GM23338 (cell line): ENCODE results near the gene VIPAS39. TPM values are rescaled to one million over a fixed set of nuclear protein-coding genes. Genes with fewer than 3 reads are reported as not detected.
A peak's percentile ranks its signal among the peaks of the same experiment; 100 is the strongest.
"Not testable (repeated sequence)": the region's sequence is repeated elsewhere in the genome, so short reads cannot be mapped to it uniquely, and the experiment has no call there.

Experiments
- ATAC-seq: fragments of 200-7000 bp; cut with Tn5 transposase; 3 replicates; pipeline ENCODE4 v1.9.1; 2020
- DNase-seq: peaks from one replicate; pipeline ENCODE4 v3.0.0-alpha.2; 2015; ENCODE audit warnings: low spot score
- H2AFZ ChIP-seq: fragments of 200-600 bp; sonication (generic); 2 replicates; pipeline ENCODE4 v1.8.0; 2016; ENCODE audit warnings: antibody characterized with exemption, mild to moderate bottlenecking, moderate library complexity
- H3F3A ChIP-seq: fragments of 200-600 bp; sonication (generic); replicated peaks from 2 replicates; pipeline ENCODE4 v1.8.0; 2017; ENCODE audit warnings: antibody characterized with exemption, mixed run types, low read depth
- H3K27ac ChIP-seq: fragments of 200-600 bp; sonication (generic); 2 replicates; pipeline ENCODE4 v1.6.1; 2016; ENCODE audit warnings: low read depth
- H3K27me3 ChIP-seq: fragments of 200-600 bp; sonication (generic); 2 replicates; pipeline ENCODE4 v1.8.0; 2016; ENCODE audit warnings: mild to moderate bottlenecking, mixed run types, moderate library complexity; ENCODE audit not compliant: insufficient read depth
- H3K36me3 ChIP-seq: fragments of 200-600 bp; sonication (generic); 2 replicates; pipeline ENCODE4 v1.8.0; 2016; ENCODE audit warnings: mild to moderate bottlenecking; ENCODE audit not compliant: insufficient read depth
- H3K4me1 ChIP-seq: fragments of 200-600 bp; sonication (generic); 2 replicates; pipeline ENCODE4 v1.8.0; 2016; ENCODE audit warnings: mild to moderate bottlenecking, moderate library complexity; ENCODE audit not compliant: insufficient read depth
- H3K4me2 ChIP-seq: fragments of 200-600 bp; sonication (generic); 2 replicates; pipeline ENCODE4 v1.7.1; 2017; ENCODE audit warnings: mixed run types
- H3K4me3 ChIP-seq: fragments of 200-600 bp; sonication (generic); 2 replicates; pipeline ENCODE4 v1.6.1; 2016; ENCODE audit warnings: mixed run types
- H3K79me2 ChIP-seq: fragments of 200-600 bp; sonication (generic); replicated peaks from 2 replicates; pipeline ENCODE4 v1.8.0; 2017; ENCODE audit warnings: mild to moderate bottlenecking; ENCODE audit not compliant: insufficient read depth
- H3K9me2 ChIP-seq: fragments of 200-600 bp; sonication (generic); 2 replicates; pipeline ENCODE4 v1.8.0; 2017; ENCODE audit not compliant: insufficient read depth
- H4K20me1 ChIP-seq: fragments of 200-600 bp; sonication (generic); replicated peaks from 2 replicates; pipeline ENCODE4 v1.8.0; 2017; ENCODE audit warnings: mild to moderate bottlenecking; ENCODE audit not compliant: insufficient read depth
- H3K27ac Mint-ChIP-seq: 2 replicates; pipeline ENCODE4 v1.8.0; 2020; ENCODE audit warnings: inconsistent platforms, mild to moderate bottlenecking, moderate library complexity, mixed read lengths
- H3K27me3 Mint-ChIP-seq: 3 replicates; pipeline ENCODE4 v1.8.0; 2022; ENCODE audit warnings: low read depth, mild to moderate bottlenecking, moderate library complexity, mixed read lengths, inconsistent platforms; ENCODE audit not compliant: insufficient read depth, poor library complexity
- H3K36me3 Mint-ChIP-seq: 3 replicates; pipeline ENCODE4 v1.8.0; 2021; ENCODE audit warnings: low read depth, mild to moderate bottlenecking, inconsistent platforms, moderate library complexity, mixed read lengths
- H3K4me1 Mint-ChIP-seq: 3 replicates; pipeline ENCODE4 v1.8.0; 2020; ENCODE audit warnings: mild to moderate bottlenecking, inconsistent platforms, mixed read lengths
- H3K4me3 Mint-ChIP-seq: 3 replicates; pipeline ENCODE4 v1.8.0; 2021; ENCODE audit warnings: moderate library complexity, mild to moderate bottlenecking, inconsistent platforms, mixed read lengths
- H3K9me3 Mint-ChIP-seq: 3 replicates; pipeline ENCODE4 v1.8.0; 2020; ENCODE audit warnings: moderate library complexity, mild to moderate bottlenecking, inconsistent platforms, mixed read lengths
- JUNB ChIP-seq: IDR thresholded peaks from one replicate; pipeline ENCODE4 v1.6.1; 2016; ENCODE audit warnings: antibody characterized with exemption; ENCODE audit not compliant: unreplicated experiment
- ZNF114 ChIP-seq: fragments of 250-450 bp; sonication (Bioruptor Pico); IDR thresholded peaks from 2 replicates; pipeline ENCODE4 v1.5.0; 2020; ENCODE audit warnings: mild to moderate bottlenecking, moderate library complexity
- polyA plus RNA-seq: library from polyadenylated mRNA; unstranded; fragments of >200 nt; fragmentation: Nextera tagmentation; extraction: Ambion mirVana; gene quantifications from 2 replicates; pipeline ENCODE4 v1.2.1, GENCODE V29; 2016
- total RNA-seq: library from RNA; depleted of rRNA; stranded (reverse); fragments of >200 nt; shearing (Covaris generic); gene quantifications from 2 replicates; pipeline ENCODE4 v1.2.3, GENCODE V29; 2014
- TF ChIP-seq, protein P1 (sequence below): IDR thresholded peaks from 2 replicates; pipeline ENCODE4 v1.6.1; 2016; ENCODE audit warnings: antibody characterized with exemption
- TF ChIP-seq, protein P2 (sequence below), 2 experiments: fragments of 200-600 bp in 1 of 2; sonication (generic) in 1 of 2; conservative IDR thresholded peaks; 2 replicates each; pipeline versions ENCODE4 v1.5.1 to v1.6.1; 2016 to 2017; ENCODE audit warnings: antibody characterized with exemption in 2 of 2, low read depth in 2 of 2, mild to moderate bottlenecking in 2 of 2, moderate library complexity in 1 of 2
- TF ChIP-seq, protein P3 (sequence below): fragments of 250-450 bp; sonication (Bioruptor Pico); IDR thresholded peaks from 2 replicates; pipeline ENCODE4 v1.5.0; 2020; ENCODE audit warnings: mild to moderate bottlenecking, moderate library complexity

VIPAS39 gene
- total and polyA plus RNA-seq, 2 experiments from 2014 or later: 9.4 to 21.8 TPM

DNA sequence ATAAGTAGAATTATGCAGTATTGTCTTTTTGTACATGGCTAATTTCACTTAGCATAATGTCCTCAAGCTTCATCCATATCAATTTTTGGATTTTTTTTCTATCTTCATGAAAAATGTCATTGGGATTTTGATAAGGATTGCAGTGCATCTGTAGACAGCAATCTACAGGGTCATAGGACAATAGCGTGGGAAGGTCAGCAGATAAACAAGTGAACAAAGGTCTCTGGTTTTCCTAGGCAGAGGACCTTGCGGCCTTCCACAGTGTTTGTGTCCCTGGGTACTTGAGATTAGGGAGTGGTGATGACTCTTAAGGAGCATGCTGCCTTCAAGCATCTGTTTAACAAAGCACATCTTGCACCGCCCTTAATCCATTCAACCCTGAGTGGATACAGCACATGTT lies 41.3 kb downstream of the VIPAS39 start:
- not testable (repeated sequence) for H3K27ac ChIP-seq, H3K4me2 ChIP-seq, H4K20me1 ChIP-seq, H3K36me3 ChIP-seq, H2AFZ ChIP-seq, H3K9me2 ChIP-seq, H3K4me1 Mint-ChIP-seq, H3K27ac Mint-ChIP-seq, ATAC-seq, H3K4me3 Mint-ChIP-seq, H3K4me3 ChIP-seq, DNase-seq, H3K27me3 ChIP-seq, H3K79me2 ChIP-seq, H3K4me1 ChIP-seq, H3K27me3 Mint-ChIP-seq, H3F3A ChIP-seq
- H3K36me3 Mint-ChIP-seq: peaks cover 26% of the 10 kb centered on the region
- H3K9me3 Mint-ChIP-seq: peaks cover 22% of the 10 kb centered on the region

DNA sequence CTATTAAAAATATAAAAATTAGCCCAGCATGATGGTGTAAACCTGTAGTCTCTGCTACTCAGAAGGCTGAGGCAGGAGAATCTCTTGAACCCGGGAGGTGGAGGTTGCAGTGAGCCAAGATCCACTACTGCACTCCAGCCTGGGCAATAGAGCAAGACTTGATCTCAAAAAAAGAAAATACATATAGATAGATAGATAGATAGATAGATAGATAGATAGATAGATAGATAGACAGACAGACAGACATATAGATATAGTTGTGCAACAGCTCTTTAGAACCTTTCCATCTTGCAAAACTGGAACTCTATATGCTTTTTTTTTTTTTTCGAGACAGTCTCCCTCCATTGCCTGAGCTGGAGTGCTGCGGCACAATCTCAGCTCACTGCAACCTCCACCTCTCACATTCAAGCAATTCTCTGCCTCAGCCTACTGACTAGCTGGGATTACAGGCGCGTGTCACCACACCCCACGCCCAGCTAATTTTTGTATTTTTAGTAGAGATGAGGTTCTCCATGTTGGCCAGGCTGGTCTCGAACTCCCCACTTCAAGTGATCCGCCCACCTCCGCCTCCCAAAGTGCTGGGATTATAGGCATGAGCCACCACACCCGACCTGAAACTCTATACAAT lies 41.9 kb downstream of the VIPAS39 start:
- not testable (repeated sequence) for H3K27ac Mint-ChIP-seq, H3K4me3 ChIP-seq, H3K27me3 Mint-ChIP-seq, H3K9me2 ChIP-seq, H3F3A ChIP-seq, H2AFZ ChIP-seq, H3K4me1 Mint-ChIP-seq, ATAC-seq, H3K36me3 ChIP-seq, H3K4me3 Mint-ChIP-seq, H3K27me3 ChIP-seq, H3K4me2 ChIP-seq, H3K79me2 ChIP-seq, H3K4me1 ChIP-seq, H3K27ac ChIP-seq, H4K20me1 ChIP-seq, DNase-seq
- Mint-ChIP-seq H3K36me3 (peaks cover 23% of the 10 kb centered on the region), H3K9me3 (peaks cover 22% of the 10 kb centered on the region)

DNA sequence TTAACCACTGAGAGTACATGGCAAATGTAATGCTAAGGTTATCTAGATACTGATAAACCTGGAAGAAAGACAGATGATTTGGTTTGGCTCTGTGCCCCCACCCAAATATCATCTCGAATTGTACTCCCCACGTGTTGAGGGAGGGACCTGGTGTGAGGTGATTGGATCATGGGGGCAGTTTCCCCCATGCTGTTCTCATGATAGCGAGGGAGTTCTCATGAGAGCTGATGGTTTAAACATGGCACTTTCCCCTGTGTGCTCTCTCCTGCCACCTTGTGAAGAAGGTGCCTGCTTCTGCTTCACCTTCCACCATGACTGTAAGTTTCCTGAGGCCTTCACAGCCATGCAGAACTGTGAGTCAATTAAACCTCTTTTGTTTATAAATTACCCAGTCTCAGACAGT lies 48.3 kb downstream of the VIPAS39 start:
- H3K36me3 Mint-ChIP-seq: no peaks in the 10 kb centered on the region

More for the DNA sequence above, 48.3 kb downstream of the VIPAS39 start:
- Mint-ChIP-seq H3K27me3 (peaks cover 2% of the 10 kb centered on the region), H3K27ac (no peak overlapping the region), H3K4me3 (no peak overlapping the region), H3K4me1 (peaks cover 4% of the 10 kb centered on the region; the same call in 2 of the 3 replicates), H3K9me3 (no peaks in the 10 kb centered on the region)
- H3F3A ChIP-seq: no peaks in the 10 kb centered on the region
- no peak overlapping the region for H3K4me2 ChIP-seq
- no peaks in the 10 kb centered on the region for H3K36me3 ChIP-seq
- H3K27me3 ChIP-seq: no peaks in the 10 kb centered on the region
- TF ChIP-seq, protein P1, sequence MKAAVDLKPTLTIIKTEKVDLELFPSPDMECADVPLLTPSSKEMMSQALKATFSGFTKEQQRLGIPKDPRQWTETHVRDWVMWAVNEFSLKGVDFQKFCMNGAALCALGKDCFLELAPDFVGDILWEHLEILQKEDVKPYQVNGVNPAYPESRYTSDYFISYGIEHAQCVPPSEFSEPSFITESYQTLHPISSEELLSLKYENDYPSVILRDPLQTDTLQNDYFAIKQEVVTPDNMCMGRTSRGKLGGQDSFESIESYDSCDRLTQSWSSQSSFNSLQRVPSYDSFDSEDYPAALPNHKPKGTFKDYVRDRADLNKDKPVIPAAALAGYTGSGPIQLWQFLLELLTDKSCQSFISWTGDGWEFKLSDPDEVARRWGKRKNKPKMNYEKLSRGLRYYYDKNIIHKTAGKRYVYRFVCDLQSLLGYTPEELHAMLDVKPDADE: no peak
- TF ChIP-seq JUNB (no peak), ZNF114 (CRISPR knock-in tag) (no peak)
- TF ChIP-seq, protein P2, sequence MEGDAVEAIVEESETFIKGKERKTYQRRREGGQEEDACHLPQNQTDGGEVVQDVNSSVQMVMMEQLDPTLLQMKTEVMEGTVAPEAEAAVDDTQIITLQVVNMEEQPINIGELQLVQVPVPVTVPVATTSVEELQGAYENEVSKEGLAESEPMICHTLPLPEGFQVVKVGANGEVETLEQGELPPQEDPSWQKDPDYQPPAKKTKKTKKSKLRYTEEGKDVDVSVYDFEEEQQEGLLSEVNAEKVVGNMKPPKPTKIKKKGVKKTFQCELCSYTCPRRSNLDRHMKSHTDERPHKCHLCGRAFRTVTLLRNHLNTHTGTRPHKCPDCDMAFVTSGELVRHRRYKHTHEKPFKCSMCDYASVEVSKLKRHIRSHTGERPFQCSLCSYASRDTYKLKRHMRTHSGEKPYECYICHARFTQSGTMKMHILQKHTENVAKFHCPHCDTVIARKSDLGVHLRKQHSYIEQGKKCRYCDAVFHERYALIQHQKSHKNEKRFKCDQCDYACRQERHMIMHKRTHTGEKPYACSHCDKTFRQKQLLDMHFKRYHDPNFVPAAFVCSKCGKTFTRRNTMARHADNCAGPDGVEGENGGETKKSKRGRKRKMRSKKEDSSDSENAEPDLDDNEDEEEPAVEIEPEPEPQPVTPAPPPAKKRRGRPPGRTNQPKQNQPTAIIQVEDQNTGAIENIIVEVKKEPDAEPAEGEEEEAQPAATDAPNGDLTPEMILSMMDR (conservative IDR thresholded peaks at IDR 0.05; ENCODE audit: low read depth in 2 of 2): peak; percentile 51 to 79
- TF ChIP-seq, protein P3, sequence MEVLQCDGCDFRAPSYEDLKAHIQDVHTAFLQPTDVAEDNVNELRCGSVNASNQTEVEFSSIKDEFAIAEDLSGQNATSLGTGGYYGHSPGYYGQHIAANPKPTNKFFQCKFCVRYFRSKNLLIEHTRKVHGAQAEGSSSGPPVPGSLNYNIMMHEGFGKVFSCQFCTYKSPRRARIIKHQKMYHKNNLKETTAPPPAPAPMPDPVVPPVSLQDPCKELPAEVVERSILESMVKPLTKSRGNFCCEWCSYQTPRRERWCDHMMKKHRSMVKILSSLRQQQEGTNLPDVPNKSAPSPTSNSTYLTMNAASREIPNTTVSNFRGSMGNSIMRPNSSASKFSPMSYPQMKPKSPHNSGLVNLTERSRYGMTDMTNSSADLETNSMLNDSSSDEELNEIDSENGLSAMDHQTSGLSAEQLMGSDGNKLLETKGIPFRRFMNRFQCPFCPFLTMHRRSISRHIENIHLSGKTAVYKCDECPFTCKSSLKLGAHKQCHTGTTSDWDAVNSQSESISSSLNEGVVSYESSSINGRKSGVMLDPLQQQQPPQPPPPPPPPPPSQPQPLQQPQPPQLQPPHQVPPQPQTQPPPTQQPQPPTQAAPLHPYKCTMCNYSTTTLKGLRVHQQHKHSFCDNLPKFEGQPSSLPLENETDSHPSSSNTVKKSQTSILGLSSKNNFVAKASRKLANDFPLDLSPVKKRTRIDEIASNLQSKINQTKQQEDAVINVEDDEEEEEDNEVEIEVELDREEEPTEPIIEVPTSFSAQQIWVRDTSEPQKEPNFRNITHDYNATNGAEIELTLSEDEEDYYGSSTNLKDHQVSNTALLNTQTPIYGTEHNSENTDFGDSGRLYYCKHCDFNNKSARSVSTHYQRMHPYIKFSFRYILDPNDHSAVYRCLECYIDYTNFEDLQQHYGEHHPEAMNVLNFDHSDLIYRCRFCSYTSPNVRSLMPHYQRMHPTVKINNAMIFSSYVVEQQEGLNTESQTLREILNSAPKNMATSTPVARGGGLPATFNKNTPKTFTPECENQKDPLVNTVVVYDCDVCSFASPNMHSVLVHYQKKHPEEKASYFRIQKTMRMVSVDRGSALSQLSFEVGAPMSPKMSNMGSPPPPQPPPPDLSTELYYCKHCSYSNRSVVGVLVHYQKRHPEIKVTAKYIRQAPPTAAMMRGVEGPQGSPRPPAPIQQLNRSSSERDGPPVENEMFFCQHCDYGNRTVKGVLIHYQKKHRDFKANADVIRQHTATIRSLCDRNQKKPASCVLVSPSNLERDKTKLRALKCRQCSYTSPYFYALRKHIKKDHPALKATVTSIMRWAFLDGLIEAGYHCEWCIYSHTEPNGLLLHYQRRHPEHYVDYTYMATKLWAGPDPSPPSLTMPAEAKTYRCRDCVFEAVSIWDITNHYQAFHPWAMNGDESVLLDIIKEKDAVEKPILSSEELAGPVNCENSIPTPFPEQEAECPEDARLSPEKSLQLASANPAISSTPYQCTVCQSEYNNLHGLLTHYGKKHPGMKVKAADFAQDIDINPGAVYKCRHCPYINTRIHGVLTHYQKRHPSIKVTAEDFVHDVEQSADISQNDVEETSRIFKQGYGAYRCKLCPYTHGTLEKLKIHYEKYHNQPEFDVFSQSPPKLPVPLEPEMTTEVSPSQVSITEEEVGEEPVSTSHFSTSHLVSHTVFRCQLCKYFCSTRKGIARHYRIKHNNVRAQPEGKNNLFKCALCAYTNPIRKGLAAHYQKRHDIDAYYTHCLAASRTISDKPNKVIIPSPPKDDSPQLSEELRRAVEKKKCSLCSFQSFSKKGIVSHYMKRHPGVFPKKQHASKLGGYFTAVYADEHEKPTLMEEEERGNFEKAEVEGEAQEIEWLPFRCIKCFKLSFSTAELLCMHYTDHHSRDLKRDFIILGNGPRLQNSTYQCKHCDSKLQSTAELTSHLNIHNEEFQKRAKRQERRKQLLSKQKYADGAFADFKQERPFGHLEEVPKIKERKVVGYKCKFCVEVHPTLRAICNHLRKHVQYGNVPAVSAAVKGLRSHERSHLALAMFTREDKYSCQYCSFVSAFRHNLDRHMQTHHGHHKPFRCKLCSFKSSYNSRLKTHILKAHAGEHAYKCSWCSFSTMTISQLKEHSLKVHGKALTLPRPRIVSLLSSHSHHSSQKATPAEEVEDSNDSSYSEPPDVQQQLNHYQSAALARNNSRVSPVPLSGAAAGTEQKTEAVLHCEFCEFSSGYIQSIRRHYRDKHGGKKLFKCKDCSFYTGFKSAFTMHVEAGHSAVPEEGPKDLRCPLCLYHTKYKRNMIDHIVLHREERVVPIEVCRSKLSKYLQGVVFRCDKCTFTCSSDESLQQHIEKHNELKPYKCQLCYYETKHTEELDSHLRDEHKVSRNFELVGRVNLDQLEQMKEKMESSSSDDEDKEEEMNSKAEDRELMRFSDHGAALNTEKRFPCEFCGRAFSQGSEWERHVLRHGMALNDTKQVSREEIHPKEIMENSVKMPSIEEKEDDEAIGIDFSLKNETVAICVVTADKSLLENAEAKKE (CRISPR knock-in tag): peak; percentile 75; the same call in 1 of the 2 replicates
- no peaks in the 10 kb centered on the region for H3K4me1 ChIP-seq
- ATAC-seq (peak; percentile 82), DNase-seq (peak; percentile 53)
- no peak overlapping the region for H3K27ac ChIP-seq
- no peaks in the 10 kb centered on the region for H4K20me1 ChIP-seq
- H3K9me2 ChIP-seq: no peaks in the 10 kb centered on the region
- H3K4me3 ChIP-seq: no peak overlapping the region
- peak overlapping the region; percentile 77; the same call in 1 of the 2 replicates for H2AFZ ChIP-seq
- no peaks in the 10 kb centered on the region for H3K79me2 ChIP-seq
